Skin of body (tissue), 2 donors: ENCODE data around the gene ITGAX. TPM values are rescaled to one million over a fixed set of nuclear protein-coding genes. Genes with fewer than 3 reads are reported as not detected.

Source experiments
- DNase-seq: peaks from one replicate; lab custom pipeline; 2025; lab: John Stamatoyannopoulos, UW
- total RNA-seq: library from RNA; depleted of rRNA; stranded (reverse); fragments of >200 nt; gene quantifications from one replicate; pipeline ENCODE4 v1.2.3, GENCODE V29; 2014

The ITGAX gene
- total RNA-seq, 1 donor from 2014 or later: 3.3 TPM

DNA sequence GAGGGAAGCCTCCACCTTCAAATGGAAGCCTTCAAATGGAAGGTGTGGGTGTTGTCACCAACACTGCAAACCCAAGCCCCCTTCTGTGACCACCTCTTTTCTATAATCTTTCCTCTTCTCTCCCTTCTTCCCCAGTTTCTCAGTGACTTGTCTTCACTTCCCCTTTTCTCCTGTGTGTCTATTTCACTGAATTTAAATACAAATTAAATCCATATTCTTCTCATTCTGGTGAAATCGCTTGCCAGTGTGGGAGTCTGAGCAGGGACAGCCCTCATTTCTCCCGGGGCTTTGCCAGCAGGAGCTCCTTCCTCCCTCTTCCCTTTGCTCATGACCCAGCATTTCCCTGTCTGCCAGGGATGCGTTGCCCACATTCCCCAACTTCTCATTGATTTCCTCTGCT is 6.4 kb upstream of the ITGAX start:
- no peak for DNase-seq

DNA sequence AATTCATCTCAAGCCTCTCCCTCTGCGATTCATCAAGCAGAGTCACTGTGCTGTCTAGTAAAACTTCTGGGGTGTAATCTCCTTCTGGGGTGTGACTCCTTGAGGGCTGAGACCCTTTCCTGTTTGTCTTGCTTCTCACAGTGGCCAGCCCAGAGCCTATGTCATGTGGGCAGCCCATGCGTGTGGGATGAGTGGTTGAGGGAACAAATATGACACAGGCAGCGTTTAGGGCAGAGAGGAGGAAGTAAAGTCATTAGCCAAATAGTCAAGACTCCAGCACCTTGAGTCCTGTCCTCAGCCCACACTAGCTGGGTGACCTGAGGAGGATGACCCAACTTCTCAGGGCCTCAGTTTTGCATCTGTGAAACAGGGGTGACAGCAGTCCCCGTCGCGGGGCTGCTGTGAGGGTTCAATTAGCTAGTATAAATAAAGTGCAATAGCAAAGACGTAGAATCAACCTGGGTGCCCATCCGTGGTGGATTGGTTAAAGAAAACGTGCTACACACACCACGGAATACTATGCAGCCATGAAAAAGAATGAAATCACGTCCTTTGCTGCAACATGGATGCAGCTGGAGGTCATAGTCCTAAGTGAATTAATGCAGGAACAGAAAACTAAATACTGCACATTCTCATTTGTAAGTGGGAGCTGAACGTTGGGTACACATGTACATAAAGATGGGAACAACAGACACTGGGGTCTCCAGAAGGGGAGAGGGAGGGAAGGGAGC is 4.5 kb upstream of the ITGAX start:
- DNase-seq: no peak

DNA sequence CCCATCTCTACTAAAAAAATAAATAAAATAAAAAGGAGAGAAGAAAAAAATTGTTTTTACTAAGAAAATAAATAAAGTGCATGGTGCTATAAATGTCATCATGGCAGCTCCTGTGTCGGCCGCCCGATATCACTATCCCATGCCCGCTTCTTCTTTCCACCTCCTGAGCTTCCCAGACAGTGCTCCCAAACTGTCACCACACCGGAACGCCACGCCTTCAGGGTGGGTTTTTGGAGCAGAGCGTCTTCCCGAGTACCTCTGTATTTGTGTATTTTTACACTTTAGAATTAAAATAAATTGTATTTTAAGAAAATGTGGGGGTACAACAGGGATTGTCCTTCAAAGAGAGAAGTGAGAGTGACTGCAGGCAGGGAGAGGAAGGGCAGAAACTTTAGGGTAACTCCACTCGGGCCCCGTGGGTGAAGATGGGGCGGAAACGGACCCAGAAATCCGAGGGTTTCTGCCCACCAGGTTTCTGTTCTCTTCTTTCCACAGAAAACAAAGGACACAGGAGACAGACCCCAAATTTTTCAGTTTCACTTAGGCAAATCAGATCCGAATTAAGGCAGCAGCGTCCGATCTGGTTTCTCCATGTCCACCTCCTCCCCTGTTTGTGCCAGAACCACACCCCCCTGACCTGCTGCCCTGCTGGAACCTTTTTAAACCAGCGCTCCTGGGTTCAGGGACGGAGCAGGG is 3.6 kb upstream of the ITGAX start:
- no peak for DNase-seq

DNA sequence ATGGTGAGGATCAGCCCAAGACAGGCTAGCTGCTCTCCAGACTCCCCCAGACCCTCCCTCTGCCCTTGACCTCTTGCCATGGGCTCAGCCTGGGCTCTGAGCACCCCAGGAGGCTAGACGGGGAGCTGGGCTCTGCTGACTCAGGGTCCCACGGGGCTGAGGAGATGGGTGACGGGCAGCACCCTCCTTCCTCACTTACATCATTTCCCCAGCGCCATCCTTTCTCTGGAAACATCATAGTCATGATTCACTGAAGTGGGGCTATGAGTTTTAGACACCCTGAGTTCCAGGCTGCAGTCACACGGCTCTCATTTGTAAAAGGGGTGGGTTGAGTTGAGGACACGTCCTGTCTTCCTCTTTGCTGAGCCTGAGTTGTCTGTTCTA is 3.0 kb upstream of the ITGAX start:
- DNase-seq: no peak

DNA sequence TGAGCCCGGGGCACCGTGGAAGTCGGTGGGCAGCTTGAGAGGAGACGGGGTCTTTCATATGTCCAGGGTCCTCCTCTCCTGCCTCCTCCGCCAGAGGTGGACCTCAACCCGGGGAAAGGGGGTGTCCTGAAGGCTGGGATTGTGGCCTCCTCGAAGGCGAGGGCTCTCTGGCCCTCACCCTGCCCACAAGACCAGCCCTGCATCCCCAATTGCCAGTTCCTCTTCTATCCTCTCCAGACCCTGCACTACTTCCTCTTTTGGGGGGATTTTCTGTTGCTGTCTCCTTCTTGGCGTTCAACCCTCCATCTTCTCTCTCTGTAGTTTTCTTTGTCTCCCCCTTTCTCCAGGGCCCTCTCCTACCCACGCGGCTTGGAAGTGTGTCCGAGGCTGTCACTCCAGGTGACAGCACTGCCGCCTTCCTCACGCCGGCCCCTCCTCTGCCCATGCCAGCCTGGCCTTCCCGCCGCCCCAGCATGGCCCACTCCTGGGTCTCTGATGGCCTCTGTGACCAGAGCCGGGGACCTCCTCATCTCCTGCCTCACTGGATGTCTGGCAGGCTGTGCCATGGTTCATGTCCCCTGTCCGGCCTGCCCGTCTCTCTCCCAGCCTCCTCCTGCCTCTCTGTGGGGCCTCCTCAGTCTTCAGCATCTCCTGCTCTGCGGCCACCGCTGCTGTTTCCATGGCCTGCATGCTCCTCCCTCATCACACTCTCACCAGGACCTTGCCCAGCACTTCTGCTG is 2.4 kb upstream of the ITGAX start:
- DNase-seq: no peak

DNA sequence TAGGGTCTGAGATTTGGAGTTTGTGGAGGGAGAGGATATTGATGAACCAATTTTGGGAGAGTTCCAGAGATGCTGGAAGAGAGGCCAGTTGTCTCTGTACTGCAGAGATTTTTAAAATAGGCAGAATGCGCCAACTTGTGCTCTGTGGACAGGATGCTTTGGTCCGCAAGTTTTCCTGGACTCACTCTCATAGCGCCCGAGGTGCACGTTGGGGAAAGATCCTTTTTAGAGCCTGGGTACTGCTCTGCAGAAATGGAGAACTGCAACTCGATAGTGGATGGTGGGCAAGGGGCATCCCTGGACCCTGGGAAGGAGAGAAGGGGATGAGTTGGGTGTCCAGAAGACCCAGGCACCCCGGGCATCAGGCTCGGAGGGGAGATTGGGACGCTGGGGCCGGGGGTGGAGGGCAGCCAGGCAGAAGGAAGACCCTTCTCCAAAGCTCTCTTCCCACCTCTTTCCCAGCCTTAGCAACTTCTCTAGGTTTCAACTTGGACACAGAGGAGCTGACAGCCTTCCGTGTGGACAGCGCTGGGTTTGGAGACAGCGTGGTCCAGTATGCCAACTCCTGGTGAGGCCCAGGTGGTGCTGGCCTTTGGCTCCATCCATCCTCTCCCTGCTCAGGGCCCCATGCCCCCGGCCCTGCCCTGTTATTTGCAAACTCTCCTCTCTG is 590 bp downstream of the ITGAX start:
- DNase-seq: no peak

DNA sequence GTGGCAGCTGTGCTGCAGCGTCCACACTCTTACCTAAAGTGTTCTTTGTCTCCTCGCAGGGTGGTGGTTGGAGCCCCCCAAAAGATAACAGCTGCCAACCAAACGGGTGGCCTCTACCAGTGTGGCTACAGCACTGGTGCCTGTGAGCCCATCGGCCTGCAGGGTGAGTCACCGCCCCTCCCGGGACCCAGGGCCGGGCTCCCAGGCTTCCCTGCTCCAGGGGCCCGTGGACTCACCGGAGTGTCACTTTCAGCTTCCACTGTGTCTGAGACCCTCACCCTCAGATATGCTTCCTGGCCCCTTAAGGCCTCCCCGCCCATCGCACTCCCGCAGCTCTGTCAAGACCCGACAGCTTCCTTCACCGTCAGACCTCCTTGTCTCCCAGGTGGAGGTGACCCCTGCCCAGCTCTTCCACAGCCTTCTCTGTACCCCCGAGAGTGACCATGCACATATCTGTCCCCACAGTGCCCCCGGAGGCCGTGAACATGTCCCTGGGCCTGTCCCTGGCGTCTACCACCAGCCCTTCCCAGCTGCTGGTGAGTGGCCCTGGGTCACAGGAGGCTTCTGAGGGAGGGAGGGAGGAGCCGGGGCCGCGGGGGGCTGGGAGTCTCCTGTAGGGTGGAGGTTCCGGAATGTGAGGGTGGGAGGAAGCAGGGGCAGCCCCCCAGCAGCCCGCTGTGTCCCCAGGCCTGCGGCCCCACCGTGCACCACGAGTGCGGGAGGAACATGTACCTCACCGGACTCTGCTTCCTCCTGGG is 1.8 kb downstream of the ITGAX start:
- DNase-seq: no peak

DNA sequence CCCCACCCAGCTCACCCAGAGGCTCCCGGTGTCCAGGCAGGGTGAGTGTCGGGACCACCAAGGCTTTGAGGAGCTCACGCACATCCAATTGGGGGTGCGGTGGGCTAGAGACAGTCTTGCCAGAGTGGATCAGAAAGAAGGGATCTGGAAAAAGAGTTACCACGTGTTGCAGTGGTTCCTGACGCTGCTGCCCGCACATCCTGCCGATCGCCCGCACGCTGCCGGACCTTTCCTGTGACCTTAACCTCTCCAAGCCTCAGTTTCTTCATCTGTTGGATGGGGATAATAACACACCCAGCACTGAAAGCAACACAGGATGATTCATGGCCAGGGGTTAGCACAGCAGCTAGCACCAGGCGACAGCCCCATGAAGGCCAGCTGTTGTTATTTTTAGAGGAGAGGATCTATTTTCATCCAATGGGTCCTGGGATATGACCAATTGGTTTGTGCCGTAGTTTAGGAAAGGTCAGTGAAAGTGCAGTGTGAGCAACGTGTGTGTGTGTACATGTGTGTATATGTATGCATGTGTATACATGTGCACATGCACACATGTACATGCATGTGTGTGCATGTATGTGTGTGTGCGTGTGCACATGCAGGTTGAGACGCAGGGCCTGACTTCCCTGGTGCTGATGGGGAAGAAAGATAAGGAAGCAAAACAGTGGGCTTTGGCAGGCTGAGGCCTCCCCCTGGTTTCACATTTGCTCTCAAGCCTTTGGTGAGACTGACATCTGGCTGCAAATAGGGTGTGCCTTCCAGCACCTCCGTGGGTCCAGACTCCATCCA is 2.5 kb downstream of the ITGAX start:
- no peak for DNase-seq

DNA sequence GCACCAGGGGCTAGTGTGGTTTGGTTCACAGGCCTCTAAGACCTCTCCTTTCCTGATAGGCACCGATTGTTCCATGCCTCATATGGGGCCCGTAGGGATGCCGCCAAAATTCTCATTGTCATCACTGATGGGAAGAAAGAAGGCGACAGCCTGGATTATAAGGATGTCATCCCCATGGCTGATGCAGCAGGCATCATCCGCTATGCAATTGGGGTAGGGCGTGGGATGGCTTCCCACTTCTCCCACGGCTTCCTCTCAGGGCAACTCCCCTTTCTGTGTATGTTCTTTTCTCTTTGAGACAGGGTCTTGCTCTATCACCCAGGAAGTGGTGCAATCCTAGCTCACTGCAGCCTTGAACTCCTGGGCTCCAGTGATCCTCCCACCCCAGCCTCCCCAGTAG is 5.3 kb downstream of the ITGAX start:
- DNase-seq: no peak

DNA sequence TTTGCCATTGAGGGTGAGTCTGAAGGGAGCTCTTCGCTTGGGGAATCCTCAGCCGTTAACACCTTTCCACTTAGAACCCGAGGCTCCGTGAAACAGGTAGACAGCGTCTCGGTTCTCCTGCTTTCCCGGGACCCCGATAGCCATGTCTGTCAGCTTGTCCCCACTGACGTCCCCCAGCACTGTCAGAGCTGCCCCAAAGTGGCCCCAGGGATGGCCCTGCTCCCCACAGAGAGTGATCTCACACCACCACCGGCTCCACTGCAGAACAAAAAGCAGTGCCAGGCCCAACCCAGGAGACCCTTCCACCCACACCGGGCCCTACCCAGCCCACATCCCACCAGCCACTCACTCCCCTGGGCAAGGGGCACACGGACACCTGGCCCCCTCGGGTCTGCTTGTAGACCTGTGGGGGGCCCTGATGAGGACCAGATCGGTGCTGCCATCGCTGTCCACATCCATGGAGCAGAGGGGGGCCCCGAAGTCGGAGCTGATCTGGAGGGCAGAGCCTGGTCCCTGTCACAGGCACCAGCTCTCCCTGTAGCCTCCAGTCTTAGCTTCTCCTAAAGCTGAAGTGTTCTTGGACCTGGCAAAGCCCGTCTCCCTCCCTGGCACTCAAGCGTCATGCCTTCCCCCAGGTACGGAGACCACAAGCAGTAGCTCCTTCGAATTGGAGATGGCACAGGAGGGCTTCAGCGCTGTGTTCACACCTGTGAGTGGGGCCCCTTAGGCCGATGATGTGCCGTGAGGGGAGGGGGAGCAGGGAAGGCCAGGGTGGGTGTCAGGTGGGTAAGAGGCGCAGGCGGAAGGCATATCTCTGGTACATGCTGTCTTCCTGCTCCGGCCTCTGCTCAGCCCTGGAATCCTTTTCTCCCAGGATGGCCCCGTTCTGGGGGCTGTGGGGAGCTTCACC is 6.5 kb downstream of the ITGAX start:
- DNase-seq: no peak

DNA sequence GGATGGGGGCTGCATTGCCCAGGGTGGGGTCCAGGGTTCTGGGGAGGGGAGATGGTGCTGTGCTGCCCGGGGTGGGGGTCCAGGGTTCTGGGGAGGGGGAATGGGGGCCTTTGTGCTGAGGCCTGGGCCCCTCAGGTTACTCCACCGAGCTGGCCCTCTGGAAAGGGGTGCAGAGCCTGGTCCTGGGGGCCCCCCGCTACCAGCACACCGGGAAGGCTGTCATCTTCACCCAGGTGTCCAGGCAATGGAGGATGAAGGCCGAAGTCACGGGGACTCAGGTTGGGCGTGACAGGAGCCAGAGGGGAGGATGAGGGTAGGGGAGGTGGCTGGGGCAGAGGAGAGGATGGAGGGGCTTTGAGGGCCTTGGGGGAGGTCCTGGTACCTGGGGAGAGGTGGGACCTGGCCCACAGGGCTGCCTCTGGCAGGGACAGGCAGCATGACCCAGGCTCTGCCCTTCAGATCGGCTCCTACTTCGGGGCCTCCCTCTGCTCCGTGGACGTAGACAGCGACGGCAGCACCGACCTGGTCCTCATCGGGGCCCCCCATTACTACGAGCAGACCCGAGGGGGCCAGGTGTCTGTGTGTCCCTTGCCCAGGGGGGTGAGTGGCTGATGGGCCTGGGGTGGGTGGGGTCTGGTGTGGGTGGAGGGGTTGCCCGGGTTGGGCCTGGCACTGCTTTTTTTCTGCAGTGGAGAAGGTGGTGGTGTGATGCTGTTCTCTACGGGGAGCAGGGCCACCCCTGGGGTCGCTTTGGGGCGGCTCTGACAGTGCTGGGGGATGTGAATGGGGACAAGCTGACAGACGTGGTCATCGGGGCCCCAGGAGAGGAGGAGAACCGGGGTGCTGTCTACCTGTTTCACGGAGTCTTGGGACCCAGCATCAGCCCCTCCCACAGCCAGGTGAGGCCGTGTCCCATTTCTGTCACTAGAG is 7.8 kb downstream of the ITGAX start:
- no peak for DNase-seq

DNA sequence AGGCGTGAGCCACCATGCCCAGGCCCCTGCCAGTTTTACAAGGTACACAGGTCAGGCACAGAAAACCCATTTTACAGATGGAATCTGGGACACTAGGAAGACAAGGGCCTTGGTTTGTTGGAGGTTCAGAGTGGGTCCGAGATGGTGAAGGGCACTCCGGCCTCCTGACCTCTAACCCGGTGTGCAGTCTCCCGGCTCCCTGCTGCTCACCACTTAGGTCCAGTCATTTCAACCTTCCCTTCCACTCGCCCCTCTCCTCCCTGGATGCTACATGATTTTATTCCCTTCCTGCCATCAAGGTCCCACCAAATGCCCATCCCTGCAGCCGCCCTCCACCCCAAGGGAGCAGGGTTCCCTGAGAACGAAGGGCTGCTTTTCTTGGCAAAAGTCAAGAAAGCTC is 8.7 kb downstream of the ITGAX start:
- DNase-seq: no peak

DNA sequence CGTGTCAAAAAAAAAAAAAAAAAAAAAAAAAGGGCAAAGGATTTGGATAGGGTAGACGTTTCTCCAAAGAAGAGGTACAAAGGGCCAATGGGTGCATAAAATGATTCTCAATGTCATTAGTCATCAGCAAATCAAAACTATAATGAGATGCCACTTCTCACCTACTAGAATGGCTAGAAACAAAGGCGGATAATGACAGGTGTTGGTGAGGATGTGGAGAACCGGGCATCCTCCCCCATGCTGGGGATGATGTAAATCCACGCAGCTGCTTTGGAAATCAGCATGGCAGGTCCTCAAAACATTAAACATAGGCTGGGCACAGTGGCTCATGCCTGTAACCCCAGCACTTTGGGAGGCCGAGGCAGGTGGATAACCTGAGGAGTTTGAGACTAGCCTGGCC is 9.4 kb downstream of the ITGAX start:
- no peak for DNase-seq

DNA sequence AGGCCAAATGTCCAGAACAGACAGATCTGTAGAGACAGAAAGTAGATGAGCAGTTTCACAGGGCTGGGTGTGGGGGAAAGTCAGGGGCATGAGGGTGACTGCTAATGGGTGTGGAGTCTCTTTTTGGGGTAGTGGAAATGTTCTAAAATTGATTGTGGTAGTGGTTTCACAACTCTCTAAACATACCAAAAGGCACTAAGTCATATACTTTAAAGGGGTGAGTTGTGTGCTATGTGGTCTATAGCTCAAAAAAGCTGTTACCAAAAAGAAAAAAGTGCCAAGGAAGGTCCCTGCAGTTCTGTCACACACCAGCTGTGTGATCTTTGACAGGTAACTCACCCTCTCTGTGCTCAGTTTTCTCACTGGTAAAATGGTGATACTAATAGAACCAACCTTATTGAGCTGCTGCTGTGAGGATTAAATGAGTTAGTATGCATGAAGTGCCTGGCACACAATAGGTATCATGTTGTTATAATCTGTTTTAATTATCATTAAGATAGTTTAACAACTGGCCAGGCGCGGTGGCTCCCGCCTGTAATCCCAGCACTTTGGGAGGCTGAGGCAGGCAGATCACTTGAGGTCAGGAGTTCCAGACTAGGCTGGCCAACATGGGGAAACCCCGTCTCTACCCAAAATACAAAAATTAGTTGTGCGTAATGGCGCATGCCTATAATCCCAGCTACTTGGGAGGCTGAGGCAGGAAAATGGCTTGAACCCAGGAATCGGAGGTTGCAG is 10.3 kb downstream of the ITGAX start:
- DNase-seq: no peak

DNA sequence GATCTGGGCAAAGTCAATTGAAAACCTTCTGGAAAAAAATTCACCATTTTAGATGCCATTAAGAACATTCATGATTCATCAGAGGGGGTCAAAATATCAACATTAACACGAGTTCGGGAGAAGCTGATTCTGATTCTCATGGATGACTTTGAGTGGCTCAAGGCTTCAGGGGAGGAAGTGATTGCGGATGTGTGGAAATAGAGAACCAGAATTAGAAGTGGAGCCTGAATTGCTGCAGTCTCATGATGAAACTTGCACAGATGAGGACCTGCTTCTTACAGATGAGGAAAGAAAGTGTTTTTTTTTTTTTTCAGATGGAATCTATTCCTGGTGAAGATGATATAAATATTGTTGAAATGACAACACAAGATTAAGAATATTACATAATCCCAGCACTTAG is 12.9 kb downstream of the ITGAX start:
- no peak for DNase-seq

DNA sequence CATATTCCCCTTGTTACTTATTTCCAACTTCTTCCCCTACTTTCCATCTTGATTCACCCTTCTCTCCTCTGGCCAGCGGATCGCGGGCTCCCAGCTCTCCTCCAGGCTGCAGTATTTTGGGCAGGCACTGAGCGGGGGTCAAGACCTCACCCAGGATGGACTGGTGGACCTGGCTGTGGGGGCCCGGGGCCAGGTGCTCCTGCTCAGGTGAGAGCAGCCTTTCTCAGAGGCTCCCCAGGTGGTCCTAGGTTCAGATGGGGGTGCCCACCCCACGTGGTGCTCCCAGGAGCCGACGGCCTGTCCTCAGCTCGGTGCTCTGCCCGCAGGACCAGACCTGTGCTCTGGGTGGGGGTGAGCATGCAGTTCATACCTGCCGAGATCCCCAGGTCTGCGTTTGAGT is 16.0 kb downstream of the ITGAX start:
- no peak for DNase-seq

DNA sequence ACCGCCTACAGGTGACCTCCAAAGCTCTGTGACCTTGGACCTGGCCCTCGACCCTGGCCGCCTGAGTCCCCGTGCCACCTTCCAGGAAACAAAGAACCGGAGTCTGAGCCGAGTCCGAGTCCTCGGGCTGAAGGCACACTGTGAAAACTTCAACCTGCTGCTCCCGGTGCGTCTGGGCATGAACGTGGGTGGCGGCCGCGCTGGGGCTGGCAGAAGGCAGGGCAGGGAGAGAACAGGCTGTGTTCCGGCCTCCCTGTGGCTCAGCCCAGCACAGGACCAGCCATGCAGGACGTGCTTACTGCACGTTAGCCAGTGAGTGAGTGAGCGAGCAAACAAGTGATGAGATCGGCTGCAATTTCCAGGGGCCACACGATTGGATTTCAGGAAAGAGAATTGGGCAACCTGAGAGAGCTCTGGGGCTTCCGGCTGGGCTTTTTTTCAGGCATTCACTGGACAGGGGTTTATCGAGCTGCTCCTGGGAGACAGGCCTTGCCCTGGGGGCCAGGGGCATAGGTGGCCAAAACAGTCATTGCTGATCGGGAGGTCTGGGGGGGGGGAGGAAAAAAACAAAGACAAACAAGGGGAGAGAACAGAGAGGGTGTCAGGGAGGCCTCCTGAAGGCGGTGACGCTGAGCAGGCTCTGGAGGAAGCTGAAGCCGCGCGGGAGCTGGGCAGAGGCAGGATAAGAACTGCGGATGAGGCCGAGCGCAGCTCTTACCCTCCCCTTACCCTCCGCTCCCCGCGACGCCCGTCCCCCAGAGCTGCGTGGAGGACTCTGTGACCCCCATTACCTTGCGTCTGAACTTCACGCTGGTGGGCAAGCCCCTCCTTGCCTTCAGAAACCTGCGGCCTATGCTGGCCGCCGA is 16.9 kb downstream of the ITGAX start:
- DNase-seq: no peak
